Measurements from ENCODE around the gene GPI. TPM values are rescaled to one million over a fixed set of nuclear protein-coding genes. Genes with fewer than 3 reads are reported as not detected.
"Not testable (repeated sequence)": the region's sequence is repeated elsewhere in the genome, so short reads cannot be mapped to it uniquely, and the experiment has no call there.

Gene GPI
- total and polyA plus RNA-seq, 9 donors, result 70.1 to 187 (median 124) TPM

GRCh38 chr19:34367624-34367957 is 2.6 kb downstream of the GPI start:
- H3K4me3 ChIP-seq, result no peak overlapping the region
- DNase-seq, result no peak
- intact Hi-C loops (cut with DNase I), result loop anchor here in 1 of 4 donors (10.0 kb wide), 1 partner anchor 117 kb away; the partner anchor contains the start of gene WTIP
- H3K36me3 ChIP-seq, result no peaks in the 10 kb centered on the region
- no peaks in the 10 kb centered on the region for H3K9me3 ChIP-seq
- 82 to 89% (median 86%) methylated on average over 8 of the region's 8 CpGs for WGBS, 3 donors
- TF ChIP-seq, protein P1, sequence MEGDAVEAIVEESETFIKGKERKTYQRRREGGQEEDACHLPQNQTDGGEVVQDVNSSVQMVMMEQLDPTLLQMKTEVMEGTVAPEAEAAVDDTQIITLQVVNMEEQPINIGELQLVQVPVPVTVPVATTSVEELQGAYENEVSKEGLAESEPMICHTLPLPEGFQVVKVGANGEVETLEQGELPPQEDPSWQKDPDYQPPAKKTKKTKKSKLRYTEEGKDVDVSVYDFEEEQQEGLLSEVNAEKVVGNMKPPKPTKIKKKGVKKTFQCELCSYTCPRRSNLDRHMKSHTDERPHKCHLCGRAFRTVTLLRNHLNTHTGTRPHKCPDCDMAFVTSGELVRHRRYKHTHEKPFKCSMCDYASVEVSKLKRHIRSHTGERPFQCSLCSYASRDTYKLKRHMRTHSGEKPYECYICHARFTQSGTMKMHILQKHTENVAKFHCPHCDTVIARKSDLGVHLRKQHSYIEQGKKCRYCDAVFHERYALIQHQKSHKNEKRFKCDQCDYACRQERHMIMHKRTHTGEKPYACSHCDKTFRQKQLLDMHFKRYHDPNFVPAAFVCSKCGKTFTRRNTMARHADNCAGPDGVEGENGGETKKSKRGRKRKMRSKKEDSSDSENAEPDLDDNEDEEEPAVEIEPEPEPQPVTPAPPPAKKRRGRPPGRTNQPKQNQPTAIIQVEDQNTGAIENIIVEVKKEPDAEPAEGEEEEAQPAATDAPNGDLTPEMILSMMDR (IDR thresholded peaks at IDR 0.05), result no peak
- TF ChIP-seq POLR2A (IDR thresholded peaks at IDR 0.05) (no peak), EP300 (IDR thresholded peaks at IDR 0.05) (no peak)
- peaks cover 14% of the 10 kb centered on the region for H3K4me1 ChIP-seq (ENCODE audit: insufficient read depth)
- H3K27me3 ChIP-seq, result no peaks in the 10 kb centered on the region
- no peak overlapping the region for H3K27ac ChIP-seq

GRCh38 chr19:34368338-34368737 is 3.3 kb downstream of the GPI start:
- TF ChIP-seq, protein P1 (IDR thresholded peaks at IDR 0.05), result no peak
- TF ChIP-seq POLR2A (IDR thresholded peaks at IDR 0.05) (no peak), EP300 (IDR thresholded peaks at IDR 0.05) (no peak)
- Histone ChIP-seq H3K9me3 (no peaks in the 10 kb centered on the region), H3K36me3 (no peaks in the 10 kb centered on the region), H3K27ac (no peak overlapping the region), H3K27me3 (no peaks in the 10 kb centered on the region), H3K4me3 (no peak overlapping the region), H3K4me1 (ENCODE audit: insufficient read depth) (peaks cover 14% of the 10 kb centered on the region)
- intact Hi-C loops (cut with DNase I), result loop anchor here in 1 of 4 donors (10.0 kb wide), 1 partner anchor 116 kb away; the partner anchor contains the start of gene WTIP
- 83 to 89% (median 84%) methylated on average over 10 of the region's 10 CpGs for WGBS, 3 donors
- no peak for DNase-seq

DNA sequence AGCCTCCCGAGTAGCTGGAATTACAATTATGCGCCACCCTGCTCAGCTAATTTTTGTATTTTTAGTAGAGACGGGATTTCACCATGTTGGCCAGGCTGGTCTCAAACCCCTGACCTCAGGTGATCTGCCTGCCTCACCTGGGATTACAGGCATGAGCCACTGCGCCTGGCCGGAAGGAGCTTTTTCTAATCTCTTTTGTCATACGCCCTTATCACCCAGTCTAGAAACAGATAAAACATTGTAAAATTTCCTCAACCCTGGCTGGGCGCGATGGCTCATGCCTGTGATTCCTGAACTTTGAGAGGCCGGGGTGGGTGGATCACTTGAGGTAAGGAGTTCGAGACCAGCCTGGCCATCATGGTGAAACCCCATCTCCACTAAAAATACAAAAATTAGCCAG is 4.2 kb downstream of the GPI start:
- 91 to 95% (median 94%) methylated on average over 10 of the region's 10 CpGs for WGBS, 3 donors
- H3K36me3 ChIP-seq, H3K27ac ChIP-seq, H3K9me3 ChIP-seq, H3K4me3 ChIP-seq, DNase-seq, H3K27me3 ChIP-seq: not testable (repeated sequence)
- H3K4me1 ChIP-seq (ENCODE audit: insufficient read depth), result peaks cover 14% of the 10 kb centered on the region
- intact Hi-C loops (cut with DNase I), result loop anchor here in 1 of 4 donors (10.0 kb wide), 1 partner anchor 116 kb away; the partner anchor contains the start of gene WTIP

- no peak overlapping the region for H3K27ac ChIP-seq
Observed at GRCh38 chr19:34370117-34370516, 5.1 kb downstream of the GPI start.

DNA sequence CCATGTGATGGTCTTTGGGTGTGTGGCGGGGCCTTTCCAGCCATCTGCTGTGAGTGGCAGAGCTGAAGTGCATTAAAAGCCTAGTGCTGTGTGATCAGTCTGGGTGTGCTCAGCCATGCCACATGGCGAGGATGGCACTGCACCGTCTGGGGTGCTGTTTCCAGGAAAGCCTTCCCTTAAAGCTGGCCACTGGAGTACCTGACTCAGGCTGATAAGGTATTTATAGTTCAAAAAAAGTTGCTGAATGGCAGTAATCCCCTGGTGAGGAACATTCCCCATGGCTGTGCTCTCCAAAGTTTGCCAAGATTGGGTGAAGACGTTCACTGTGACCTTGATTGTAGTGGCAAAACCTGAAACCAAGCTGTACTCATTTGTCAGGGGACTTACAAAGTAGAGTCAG is 6.0 kb downstream of the GPI start:
- H3K27ac ChIP-seq, result no peak overlapping the region
- H3K4me1 ChIP-seq (ENCODE audit: insufficient read depth), result peaks cover 12% of the 10 kb centered on the region

More at GRCh38 chr19:34370117-34370516, 5.1 kb downstream of the GPI start:
- Histone ChIP-seq H3K27me3 (no peaks in the 10 kb centered on the region), H3K4me1 (ENCODE audit: insufficient read depth) (peaks cover 14% of the 10 kb centered on the region), H3K9me3 (no peaks in the 10 kb centered on the region), H3K36me3 (no peaks in the 10 kb centered on the region), H3K4me3 (no peak overlapping the region)
- no peak for DNase-seq
- intact Hi-C loops (cut with DNase I), result no loop called here
- TF ChIP-seq EP300 (IDR thresholded peaks at IDR 0.05) (no peak), POLR2A (IDR thresholded peaks at IDR 0.05) (no peak)
- TF ChIP-seq, protein P1 (IDR thresholded peaks at IDR 0.05), result no peak
- 82 to 93% (median 87%) methylated on average over 8 of the region's 8 CpGs for WGBS, 3 donors

More for the DNA sequence above, 6.0 kb downstream of the GPI start:
- no peaks in the 10 kb centered on the region for H3K27me3 ChIP-seq
- intact Hi-C loops (cut with DNase I), result no loop called here
- TF ChIP-seq EP300 (IDR thresholded peaks at IDR 0.05) (no peak), POLR2A (IDR thresholded peaks at IDR 0.05) (no peak)
- TF ChIP-seq, protein P1 (IDR thresholded peaks at IDR 0.05), result no peak
- no peaks in the 10 kb centered on the region for H3K36me3 ChIP-seq
- no peak for DNase-seq
- H3K9me3 ChIP-seq, result no peaks in the 10 kb centered on the region
- 59 to 72% (median 70%) methylated on average over 4 of the region's 4 CpGs for whole genome bisulfite sequencing, 3 donors
- H3K4me3 ChIP-seq, result no peak overlapping the region

Data from ovary (tissue), 9 donors.